Keratinocyte (primary cell): ENCODE data around the gene ZC3H8.

Experiments used
- EZH2 ChIP-seq: IDR thresholded peaks from one replicate; pipeline ENCODE4 v1.6.1; 2012; ENCODE audit warnings: inconsistent platforms, mild to moderate bottlenecking, low read length, moderate library complexity
- TF ChIP-seq, protein P1 (sequence below), 3 experiments: IDR thresholded peaks in 1 of 3; conservative IDR thresholded peaks in 1 of 3; optimal IDR thresholded peaks in 1 of 3; 2 replicates in 2 of 3; 3 replicates in 1 of 3; pipeline versions ENCODE3 to v1.5.1; 2011; ENCODE audit warnings: low read length in 3 of 3, mild to moderate bottlenecking in 3 of 3, moderate library complexity in 2 of 3, control low read depth in 1 of 3, inconsistent platforms in 1 of 3; ENCODE audit not compliant: insufficient read depth in 2 of 3; ENCODE audit errors: extremely low read depth in 1 of 3

GRCh38 chr2:112290648-112291047 lies 35.8 kb upstream of the ZC3H8 start:
- TF ChIP-seq, protein P1, sequence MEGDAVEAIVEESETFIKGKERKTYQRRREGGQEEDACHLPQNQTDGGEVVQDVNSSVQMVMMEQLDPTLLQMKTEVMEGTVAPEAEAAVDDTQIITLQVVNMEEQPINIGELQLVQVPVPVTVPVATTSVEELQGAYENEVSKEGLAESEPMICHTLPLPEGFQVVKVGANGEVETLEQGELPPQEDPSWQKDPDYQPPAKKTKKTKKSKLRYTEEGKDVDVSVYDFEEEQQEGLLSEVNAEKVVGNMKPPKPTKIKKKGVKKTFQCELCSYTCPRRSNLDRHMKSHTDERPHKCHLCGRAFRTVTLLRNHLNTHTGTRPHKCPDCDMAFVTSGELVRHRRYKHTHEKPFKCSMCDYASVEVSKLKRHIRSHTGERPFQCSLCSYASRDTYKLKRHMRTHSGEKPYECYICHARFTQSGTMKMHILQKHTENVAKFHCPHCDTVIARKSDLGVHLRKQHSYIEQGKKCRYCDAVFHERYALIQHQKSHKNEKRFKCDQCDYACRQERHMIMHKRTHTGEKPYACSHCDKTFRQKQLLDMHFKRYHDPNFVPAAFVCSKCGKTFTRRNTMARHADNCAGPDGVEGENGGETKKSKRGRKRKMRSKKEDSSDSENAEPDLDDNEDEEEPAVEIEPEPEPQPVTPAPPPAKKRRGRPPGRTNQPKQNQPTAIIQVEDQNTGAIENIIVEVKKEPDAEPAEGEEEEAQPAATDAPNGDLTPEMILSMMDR (optimal IDR thresholded peaks at IDR 0.05 in 1 of 3, IDR thresholded peaks at IDR 0.05 in 1 of 3, conservative IDR thresholded peaks at IDR 0.05 in 1 of 3; ENCODE audit: extremely low read depth in 1 of 3, insufficient read depth in 2 of 3, low read length in 3 of 3), result no peak
- no peak for TF ChIP-seq EZH2
